H1 (cell line): ENCODE data around the gene SRRM2. TPM values are rescaled to one million over a fixed set of nuclear protein-coding genes. Genes with fewer than 3 reads are reported as not detected.

Experiments used
- BRCA1 ChIP-seq: IDR thresholded peaks from 2 replicates; pipeline ENCODE4 v1.6.1; 2012; ENCODE audit warnings: low read depth, low read length, improper control_type of control experiment
- CHD1 ChIP-seq: IDR thresholded peaks from 2 replicates; pipeline ENCODE4 v1.6.1; 2012; ENCODE audit warnings: low read depth, low read length, improper control_type of control experiment
- KDM4A ChIP-seq: IDR thresholded peaks from one replicate; pipeline ENCODE4 v1.7.1; 2012; ENCODE audit warnings: low read depth, mild to moderate bottlenecking, moderate library complexity, low read length, inconsistent platforms; ENCODE audit not compliant: severe bottlenecking
- POU5F1 ChIP-seq: IDR thresholded peaks from 2 replicates; pipeline ENCODE4 v1.6.1; 2011; ENCODE audit warnings: low read depth, mild to moderate bottlenecking, low read length, moderate library complexity
- RXRA ChIP-seq: IDR thresholded peaks from 2 replicates; pipeline ENCODE4 v1.6.1; 2011; ENCODE audit warnings: low read depth, mild to moderate bottlenecking, low read length, moderate library complexity; ENCODE audit not compliant: insufficient read depth
- SAP30 ChIP-seq: fragments of 300-600 bp; sonication (generic); IDR thresholded peaks from 2 replicates; pipeline ENCODE4 v1.7.1; 2012; ENCODE audit warnings: low read length, moderate library complexity, mild to moderate bottlenecking, inconsistent platforms; ENCODE audit not compliant: insufficient read depth, insufficient replicate concordance
- TEAD4 ChIP-seq: IDR thresholded peaks from 2 replicates; pipeline ENCODE4 v1.6.1; 2012; ENCODE audit warnings: low read depth, low read length, inconsistent platforms, mixed read lengths
- polyA plus RNA-seq, 7 experiments: library from polyadenylated mRNA; depleted of rRNA in 3 of 7; stranded (reverse) in 5 of 7; unstranded in 2 of 7; fragments of >200 nt in 5 of 7; fragments of 200-250 nt in 2 of 7; gene quantifications; 1 replicate in 5 of 7; 2 replicates in 1 of 7; 4 replicates in 1 of 7; pipeline versions ENCODE4 v1.2.1 to v1.2.3, GENCODE V29; 2011 to 2013; ENCODE audit warnings: missing spikeins in 2 of 7, mixed read lengths in 2 of 7
- total RNA-seq: library from RNA; stranded (reverse); fragmentation: NEBNext Ultra II Directional; extraction: Animal tissue kit (Norgen Biotek cat#: 25700); gene quantifications from 2 replicates; pipeline ENCODE4 v1.2.1, GENCODE V29; 2021

Gene SRRM2
- total and polyA plus RNA-seq, 2 of the 8 experiments (the other 6 are each of a cell fraction or from before 2014, with no cell fraction given), result 300 to 579 TPM

DNA sequence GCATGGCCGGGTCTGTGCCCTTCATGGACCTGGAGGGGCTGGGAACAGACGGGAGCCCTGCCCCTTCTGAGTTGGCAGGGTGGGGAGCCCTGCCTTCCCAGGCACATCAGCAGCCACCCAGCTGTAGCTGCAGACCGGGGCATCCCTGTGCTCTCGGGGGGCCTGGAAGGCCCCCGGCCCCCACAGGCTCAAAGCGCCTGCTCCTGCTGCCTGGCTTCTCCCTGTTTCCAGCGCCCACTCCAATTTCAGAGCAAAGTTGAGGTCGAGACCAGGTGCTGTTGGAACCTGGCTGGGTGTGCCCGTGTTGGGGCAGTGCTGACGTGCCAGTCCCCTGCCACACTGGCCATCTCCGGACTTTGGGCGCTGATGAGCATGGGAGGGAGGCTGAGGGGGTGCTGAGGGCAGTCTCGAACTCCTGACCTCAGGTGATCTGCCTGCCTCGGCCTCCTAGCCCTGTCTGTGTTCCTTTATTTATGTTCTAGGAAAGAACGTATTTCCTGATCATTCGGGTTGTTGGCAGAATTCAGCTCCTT lies 27.6 kb upstream of the SRRM2 start (continued):
- TF ChIP-seq TEAD4 (no peak), POU5F1 (no peak), KDM4A (no peak), RXRA (no peak), BRCA1 (no peak), SAP30 (no peak), CHD1 (no peak)
